ENCODE results near the gene TRMT112. TPM values are rescaled to one million over a fixed set of nuclear protein-coding genes. Genes with fewer than 3 reads are reported as not detected.

Gene TRMT112
- total and polyA plus RNA-seq, 10 of the 15 experiments (the other 5 are each of a cell fraction or from before 2014, with no cell fraction given) = 212 to 455 (median 308) TPM

DNA sequence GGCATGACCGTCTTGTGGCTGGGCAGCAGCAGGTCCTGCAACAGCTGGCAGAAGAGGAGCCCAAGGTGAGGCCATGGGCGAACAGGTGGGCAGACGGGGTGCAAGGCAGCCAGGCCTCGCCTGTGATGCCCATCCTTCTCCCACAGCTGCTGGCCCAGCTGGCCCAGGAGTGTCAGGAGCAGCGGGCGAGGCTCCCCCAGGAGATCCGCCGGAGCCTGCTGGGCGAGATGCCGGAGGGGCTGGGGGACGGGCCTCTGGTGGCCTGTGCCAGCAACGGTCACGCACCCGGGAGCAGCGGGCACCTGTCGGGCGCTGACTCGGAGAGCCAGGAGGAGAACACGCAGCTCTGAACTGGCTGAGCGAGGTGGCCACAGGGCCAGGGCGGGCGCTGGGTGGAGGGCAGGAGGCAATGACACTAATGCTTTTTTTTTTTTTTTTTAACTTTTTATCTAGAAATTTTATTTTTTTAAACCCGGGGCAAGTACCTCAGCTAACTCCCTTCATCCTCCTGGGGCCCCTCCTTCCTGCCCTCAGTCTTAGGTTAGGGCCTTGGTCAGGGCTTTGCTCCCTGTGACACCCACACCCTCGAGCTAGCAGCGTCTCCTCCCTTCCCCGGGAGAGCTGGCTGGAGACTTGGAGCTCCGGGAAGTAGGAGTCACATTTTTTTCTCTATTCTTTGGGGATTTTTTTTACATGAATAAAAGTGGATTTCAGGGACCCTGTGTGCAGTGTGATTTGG, 50.0 kb downstream of the TRMT112 start:
- FAIRE-seq = no peak
- Histone ChIP-seq H3K27me3 (replicated peaks in 1 of 2; ENCODE audit: control insufficient read depth in 2 of 2, insufficient read depth in 2 of 2, low read length in 1 of 2) (no peaks in the 10 kb centered on the region), H3K4me2 (ENCODE audit: control insufficient read depth, insufficient read depth) (peak overlapping the region; percentile 100; the same call in 1 of the 2 replicates), H3K9ac (ENCODE audit: control insufficient read depth, insufficient read depth, low read length) (no peak overlapping the region), H3K79me2 (ENCODE audit: control insufficient read depth, insufficient read depth, low read length) (peaks cover 16% of the 10 kb centered on the region), H2AFZ (ENCODE audit: control insufficient read depth, low read depth, low read length) (no peak overlapping the region), H3K4me3 (no peak overlapping the region), H3K4me1 (ENCODE audit: control insufficient read depth, insufficient read depth, low read length) (peaks cover 10% of the 10 kb centered on the region), H3K9me3 (replicated peaks; ENCODE audit: control insufficient read depth, insufficient read depth, low read length) (no peaks in the 10 kb centered on the region), H3K27ac (ENCODE audit: control insufficient read depth, insufficient read depth) (no peak overlapping the region), H3K36me3 (ENCODE audit: control insufficient read depth in 2 of 2, insufficient read depth in 2 of 2, low read length in 1 of 2) (no peaks in the 10 kb centered on the region; a peak in 2 of 4 replicates), H4K20me1 (ENCODE audit: control insufficient read depth, insufficient read depth) (no peaks in the 10 kb centered on the region)
- WGBS (ENCODE audit: insufficient coverage, insufficient replicate concordance, low lambda C conversion rate, missing lambda C conversion rate) = 93% methylated on average over 24 of the region's 27 CpGs
- DNase-seq (ENCODE audit: low read depth, low spot score) = no peak
- POLR2A ChIA-PET = interaction anchor here (0.6 to 6.3 kb wide), 7 partner anchors 9 to 514 kb away, joined by 3 to 71 read pairs (median 5); partner anchors contain the start of genes CATSPERZ, ESRRA, FKBP2 and PPP1R14B
- TF ChIP-seq, protein P1, sequence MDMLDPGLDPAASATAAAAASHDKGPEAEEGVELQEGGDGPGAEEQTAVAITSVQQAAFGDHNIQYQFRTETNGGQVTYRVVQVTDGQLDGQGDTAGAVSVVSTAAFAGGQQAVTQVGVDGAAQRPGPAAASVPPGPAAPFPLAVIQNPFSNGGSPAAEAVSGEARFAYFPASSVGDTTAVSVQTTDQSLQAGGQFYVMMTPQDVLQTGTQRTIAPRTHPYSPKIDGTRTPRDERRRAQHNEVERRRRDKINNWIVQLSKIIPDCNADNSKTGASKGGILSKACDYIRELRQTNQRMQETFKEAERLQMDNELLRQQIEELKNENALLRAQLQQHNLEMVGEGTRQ (IDR thresholded peaks at IDR 0.05; ENCODE audit: borderline replicate concordance, low read depth, low read length) = no peak
- TF ChIP-seq, protein P2, sequence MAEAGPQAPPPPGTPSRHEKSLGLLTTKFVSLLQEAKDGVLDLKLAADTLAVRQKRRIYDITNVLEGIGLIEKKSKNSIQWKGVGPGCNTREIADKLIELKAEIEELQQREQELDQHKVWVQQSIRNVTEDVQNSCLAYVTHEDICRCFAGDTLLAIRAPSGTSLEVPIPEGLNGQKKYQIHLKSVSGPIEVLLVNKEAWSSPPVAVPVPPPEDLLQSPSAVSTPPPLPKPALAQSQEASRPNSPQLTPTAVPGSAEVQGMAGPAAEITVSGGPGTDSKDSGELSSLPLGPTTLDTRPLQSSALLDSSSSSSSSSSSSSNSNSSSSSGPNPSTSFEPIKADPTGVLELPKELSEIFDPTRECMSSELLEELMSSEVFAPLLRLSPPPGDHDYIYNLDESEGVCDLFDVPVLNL (IDR thresholded peaks at IDR 0.05; ENCODE audit: low read depth, low read length) = no peak
- no peak for TF ChIP-seq IKZF2 (IDR thresholded peaks at IDR 0.05)
- TF ChIP-seq TCF7 (IDR thresholded peaks at IDR 0.05; ENCODE audit: borderline replicate concordance) = no peak
- no TSS peak for BruUV-seq (replicated peaks)
- SMC1A ChIA-PET (ENCODE audit: uncharacterized antibody, unreplicated experiment) = interaction anchor here (0.7 to 1.3 kb wide), 2 partner anchors 41 to 63 kb away, joined by 3 read pairs; partner anchors contain the start of genes NUDT22 and TRPT1
- in situ Hi-C loops (cut with MboI) = no loop called here
- no peak for ATAC-seq
- CTCF ChIA-PET = interaction anchor here (3.8 to 5.7 kb wide), 3 partner anchors 16 to 62 kb away, joined by 23 to 147 read pairs (median 65); partner anchors contain the start of genes CATSPERZ, FERMT3 and PLCB3
- intact Hi-C loops (cut with micrococcal nuclease; ENCODE audit: unreplicated experiment) = no loop called here
- RAD21 ChIA-PET (ENCODE audit: unreplicated experiment) = interaction anchor here (1.3 kb wide), 1 partner anchor 63 kb away, joined by 4 read pairs; no protein-coding TSS in a partner anchor

Small RNA genes within 50 kb of the gene (microRNA-seq; reads per million reads assigned to microRNA genes)
- gene MIR7155 = 4.0 reads per million, percentile 23 among the genes with 10 or more reads in this experiment

Small RNA genes within 50 kb of the gene (small RNA-seq; reads per million reads assigned to genes)
- gene MIR7155 (0.12 reads per million), gene RF00019 (not detected)

Other genes with a start within 250 kb of the TRMT112 start
Only the 7 nearest of the 19 such genes appear.
- gene BAD, start 32.9 kb downstream of the TRMT112 start, total RNA-seq (2014; rRNA removed) = 67.2 and 68.2 TPM in 2 replicates
- 11.7 and 14.3 TPM in 2 replicates for gene BAD, start 32.9 kb downstream of the TRMT112 start, total RNA-seq (2014; rRNA removed; fragmentation: Illumina TruSeq; extraction: Trizol)
- gene BAD, start 32.9 kb downstream of the TRMT112 start, total RNA-seq (2021) = 41.0 and 41.1 TPM in 2 replicates
- 16.1 and 38.1 TPM in 2 replicates for gene BAD, start 32.9 kb downstream of the TRMT112 start, polyA plus RNA-seq (2011; rRNA removed)
- gene BAD, start 32.9 kb downstream of the TRMT112 start, polyA plus RNA-seq (2014; fragmentation: Illumina TruSeq; extraction: Trizol) = 1.1 and 6.7 TPM in 2 replicates
- 1 to 10 TPM; 1.5 to 7.4 TPM for gene BAD, start 32.9 kb downstream of the TRMT112 start, polyA plus RNA-seq (2014; fragmentation: Nextera tagmentation; extraction: Ambion mirVana)
- 61.8 and 85.7 TPM in 2 replicates for gene BAD, start 32.9 kb downstream of the TRMT112 start, polyA plus RNA-seq (2014; rRNA removed)
- gene BAD, start 32.9 kb downstream of the TRMT112 start, polyA plus RNA-seq (2016; fragmentation: Nextera tagmentation; extraction: Ambion mirVana) = 10 to 100 TPM; 62.6 to 65.5 TPM
- 13.7 and 14.5 TPM in 2 replicates for gene GPR137, start 31.7 kb downstream of the TRMT112 start, total RNA-seq (2014; rRNA removed)
- gene GPR137, start 31.7 kb downstream of the TRMT112 start, total RNA-seq (2014; rRNA removed; fragmentation: Illumina TruSeq; extraction: Trizol) = 7.3 and 10.6 TPM in 2 replicates
- 26.3 and 29.2 TPM in 2 replicates for gene GPR137, start 31.7 kb downstream of the TRMT112 start, total RNA-seq (2021)
- gene GPR137, start 31.7 kb downstream of the TRMT112 start, polyA plus RNA-seq (2011; rRNA removed) = 4.6 and 13.8 TPM in 2 replicates
- gene GPR137, start 31.7 kb downstream of the TRMT112 start, polyA plus RNA-seq (2014; fragmentation: Illumina TruSeq; extraction: Trizol) = 2.9 and 11.0 TPM in 2 replicates
- under 1 TPM; 0.37 to 0.75 TPM for gene GPR137, start 31.7 kb downstream of the TRMT112 start, polyA plus RNA-seq (2014; fragmentation: Nextera tagmentation; extraction: Ambion mirVana)
- 19.0 and 26.9 TPM in 2 replicates for gene GPR137, start 31.7 kb downstream of the TRMT112 start, polyA plus RNA-seq (2014; rRNA removed)
- 10 to 100 TPM; 15.8 to 18.6 TPM for gene GPR137, start 31.7 kb downstream of the TRMT112 start, polyA plus RNA-seq (2016; fragmentation: Nextera tagmentation; extraction: Ambion mirVana)
- not detected in 2 replicates for gene KCNK4, start 26.3 kb downstream of the TRMT112 start, total RNA-seq (2014; rRNA removed)
- gene KCNK4, start 26.3 kb downstream of the TRMT112 start, total RNA-seq (2014; rRNA removed; fragmentation: Illumina TruSeq; extraction: Trizol) = not detected in 2 replicates
- not detected in 2 replicates for gene KCNK4, start 26.3 kb downstream of the TRMT112 start, total RNA-seq (2021)
- gene KCNK4, start 26.3 kb downstream of the TRMT112 start, polyA plus RNA-seq (2011; rRNA removed) = 0.04 TPM in 1 of 2 replicates, not detected in the other
- gene KCNK4, start 26.3 kb downstream of the TRMT112 start, polyA plus RNA-seq (2014; fragmentation: Illumina TruSeq; extraction: Trizol) = not detected in 2 replicates
- gene KCNK4, start 26.3 kb downstream of the TRMT112 start, polyA plus RNA-seq (2014; fragmentation: Nextera tagmentation; extraction: Ambion mirVana) = not detected
- 0.20 TPM in 1 of 2 replicates, not detected in the other for gene KCNK4, start 26.3 kb downstream of the TRMT112 start, polyA plus RNA-seq (2014; rRNA removed)
- gene KCNK4, start 26.3 kb downstream of the TRMT112 start, polyA plus RNA-seq (2016; fragmentation: Nextera tagmentation; extraction: Ambion mirVana) = not detected
- not detected in 2 replicates for gene CATSPERZ, start 17.2 kb downstream of the TRMT112 start, total RNA-seq (2014; rRNA removed)
- not detected in 2 replicates for gene CATSPERZ, start 17.2 kb downstream of the TRMT112 start, total RNA-seq (2014; rRNA removed; fragmentation: Illumina TruSeq; extraction: Trizol)
- gene CATSPERZ, start 17.2 kb downstream of the TRMT112 start, total RNA-seq (2021) = 0.29 TPM in 1 of 2 replicates, not detected in the other
- 0.12 and 0.24 TPM in 2 replicates for gene CATSPERZ, start 17.2 kb downstream of the TRMT112 start, polyA plus RNA-seq (2011; rRNA removed)
- 0.31 TPM in 1 of 2 replicates, not detected in the other for gene CATSPERZ, start 17.2 kb downstream of the TRMT112 start, polyA plus RNA-seq (2014; fragmentation: Illumina TruSeq; extraction: Trizol)
- not detected for gene CATSPERZ, start 17.2 kb downstream of the TRMT112 start, polyA plus RNA-seq (2014; fragmentation: Nextera tagmentation; extraction: Ambion mirVana)
- gene CATSPERZ, start 17.2 kb downstream of the TRMT112 start, polyA plus RNA-seq (2014; rRNA removed) = not detected in 2 replicates
- not detected for gene CATSPERZ, start 17.2 kb downstream of the TRMT112 start, polyA plus RNA-seq (2016; fragmentation: Nextera tagmentation; extraction: Ambion mirVana)
- 34.9 and 40.7 TPM in 2 replicates for gene ESRRA, start 12.0 kb downstream of the TRMT112 start, total RNA-seq (2014; rRNA removed)
- gene ESRRA, start 12.0 kb downstream of the TRMT112 start, total RNA-seq (2014; rRNA removed; fragmentation: Illumina TruSeq; extraction: Trizol) = 12.3 and 12.7 TPM in 2 replicates
- gene ESRRA, start 12.0 kb downstream of the TRMT112 start, total RNA-seq (2021) = 41.7 and 48.9 TPM in 2 replicates
- 6.4 and 10.9 TPM in 2 replicates for gene ESRRA, start 12.0 kb downstream of the TRMT112 start, polyA plus RNA-seq (2011; rRNA removed)
- gene ESRRA, start 12.0 kb downstream of the TRMT112 start, polyA plus RNA-seq (2014; fragmentation: Illumina TruSeq; extraction: Trizol) = 1.5 and 7.0 TPM in 2 replicates
- gene ESRRA, start 12.0 kb downstream of the TRMT112 start, polyA plus RNA-seq (2014; fragmentation: Nextera tagmentation; extraction: Ambion mirVana) = under 1 TPM; 0.32 to 0.55 TPM
- gene ESRRA, start 12.0 kb downstream of the TRMT112 start, polyA plus RNA-seq (2014; rRNA removed) = 32.7 and 45.0 TPM in 2 replicates
- gene ESRRA, start 12.0 kb downstream of the TRMT112 start, polyA plus RNA-seq (2016; fragmentation: Nextera tagmentation; extraction: Ambion mirVana) = 10 to 100 TPM; 12.4 to 23.3 TPM
- gene PRDX5, start 562 bp upstream of the TRMT112 start, total RNA-seq (2014; rRNA removed) = 238 and 248 TPM in 2 replicates
- gene PRDX5, start 562 bp upstream of the TRMT112 start, total RNA-seq (2014; rRNA removed; fragmentation: Illumina TruSeq; extraction: Trizol) = 198 and 206 TPM in 2 replicates
- gene PRDX5, start 562 bp upstream of the TRMT112 start, total RNA-seq (2021) = 202 and 214 TPM in 2 replicates
- gene PRDX5, start 562 bp upstream of the TRMT112 start, polyA plus RNA-seq (2011; rRNA removed) = 265 and 406 TPM in 2 replicates
- 110 and 241 TPM in 2 replicates for gene PRDX5, start 562 bp upstream of the TRMT112 start, polyA plus RNA-seq (2014; fragmentation: Illumina TruSeq; extraction: Trizol)
- 100 to 1,000 TPM in 1 of 2 experiments, 10 to 100 TPM in 1; 95.7 to 203 TPM for gene PRDX5, start 562 bp upstream of the TRMT112 start, polyA plus RNA-seq (2014; fragmentation: Nextera tagmentation; extraction: Ambion mirVana)
- 341 and 351 TPM in 2 replicates for gene PRDX5, start 562 bp upstream of the TRMT112 start, polyA plus RNA-seq (2014; rRNA removed)
- 100 to 1,000 TPM; 324 to 357 TPM for gene PRDX5, start 562 bp upstream of the TRMT112 start, polyA plus RNA-seq (2016; fragmentation: Nextera tagmentation; extraction: Ambion mirVana)
- gene CCDC88B, start 22.6 kb upstream of the TRMT112 start, total RNA-seq (2014; rRNA removed) = 38.7 and 41.6 TPM in 2 replicates
- 18.9 and 21.8 TPM in 2 replicates for gene CCDC88B, start 22.6 kb upstream of the TRMT112 start, total RNA-seq (2014; rRNA removed; fragmentation: Illumina TruSeq; extraction: Trizol)
- 55.5 and 66.0 TPM in 2 replicates for gene CCDC88B, start 22.6 kb upstream of the TRMT112 start, total RNA-seq (2021)
- 8.7 and 18.2 TPM in 2 replicates for gene CCDC88B, start 22.6 kb upstream of the TRMT112 start, polyA plus RNA-seq (2011; rRNA removed)
- 5.0 and 13.8 TPM in 2 replicates for gene CCDC88B, start 22.6 kb upstream of the TRMT112 start, polyA plus RNA-seq (2014; fragmentation: Illumina TruSeq; extraction: Trizol)
- gene CCDC88B, start 22.6 kb upstream of the TRMT112 start, polyA plus RNA-seq (2014; fragmentation: Nextera tagmentation; extraction: Ambion mirVana) = 1 to 10 TPM in 1 of 2 experiments, under 1 TPM in 1; 0.24 to 2.8 TPM
- gene CCDC88B, start 22.6 kb upstream of the TRMT112 start, polyA plus RNA-seq (2014; rRNA removed) = 55.2 and 66.0 TPM in 2 replicates
- gene CCDC88B, start 22.6 kb upstream of the TRMT112 start, polyA plus RNA-seq (2016; fragmentation: Nextera tagmentation; extraction: Ambion mirVana) = 10 to 100 TPM; 13.6 to 20.2 TPM

Measured in GM12878 (cell line).